Neural progenitor cell (in vitro differentiated cells): ENCODE results near the gene ARNT2. TPM values are rescaled to one million over a fixed set of nuclear protein-coding genes. Genes with fewer than 3 reads are reported as not detected.

Experiments
- DNase-seq: peaks from one replicate; pipeline ENCODE4 v3.0.0-alpha.2; 2016; ENCODE audit warnings: low spot score
- H2AFZ ChIP-seq: fragments of 200-600 bp; sonication (generic); replicated peaks from 2 replicates; pipeline ENCODE4 v1.6.1; 2016; ENCODE audit warnings: antibody characterized with exemption
- H3F3A ChIP-seq: fragments of 200-600 bp; sonication (generic); 2 replicates; pipeline ENCODE4 v1.6.1; 2016; ENCODE audit warnings: antibody characterized with exemption, low read depth
- H3K27ac ChIP-seq: fragments of 200-600 bp; sonication (generic); 2 replicates; pipeline ENCODE4 v1.5.1; 2016; ENCODE audit warnings: mild to moderate bottlenecking
- H3K27me3 ChIP-seq: fragments of 200-600 bp; sonication (generic); 2 replicates; pipeline ENCODE4 v1.6.1; 2016; ENCODE audit warnings: mild to moderate bottlenecking, moderate library complexity
- H3K36me3 ChIP-seq: fragments of 200-600 bp; sonication (generic); 2 replicates; pipeline ENCODE4 v1.5.1; 2016
- H3K4me1 ChIP-seq: fragments of 200-600 bp; sonication (generic); 2 replicates; pipeline ENCODE4 v1.6.1; 2016; ENCODE audit warnings: mixed run types
- H3K4me2 ChIP-seq: fragments of 200-600 bp; sonication (generic); 2 replicates; pipeline ENCODE4 v1.6.1; 2016
- H3K4me3 ChIP-seq: fragments of 200-600 bp; sonication (generic); 2 replicates; pipeline ENCODE4 v1.5.1; 2016
- H3K79me2 ChIP-seq: fragments of 200-600 bp; sonication (generic); 2 replicates; pipeline ENCODE4 v1.6.1; 2016; ENCODE audit warnings: low read depth
- H3K9ac ChIP-seq: fragments of 200-600 bp; sonication (generic); 2 replicates; pipeline ENCODE4 v1.6.1; 2016
- H3K9me3 ChIP-seq: fragments of 200-600 bp; sonication (generic); 2 replicates; pipeline ENCODE4 v1.5.1; 2016; ENCODE audit warnings: low read depth
- H4K20me1 ChIP-seq: fragments of 200-600 bp; sonication (generic); 2 replicates; pipeline ENCODE4 v1.6.1; 2016; ENCODE audit warnings: low read depth
- H3K27ac Mint-ChIP-seq: 3 replicates; pipeline ENCODE4 v1.8.0; 2021; ENCODE audit warnings: mixed read lengths
- H3K27me3 Mint-ChIP-seq: 2 replicates; pipeline ENCODE4 v1.8.0; 2022; ENCODE audit warnings: low read depth, mild to moderate bottlenecking, inconsistent platforms, moderate library complexity, mixed read lengths; ENCODE audit not compliant: insufficient read depth
- H3K36me3 Mint-ChIP-seq: 3 replicates; pipeline ENCODE4 v1.8.0; 2021; ENCODE audit warnings: mixed read lengths
- H3K4me1 Mint-ChIP-seq: 3 replicates; pipeline ENCODE4 v1.8.0; 2021; ENCODE audit warnings: mixed read lengths
- H3K4me3 Mint-ChIP-seq: 3 replicates; pipeline ENCODE4 v1.8.0; 2021; ENCODE audit warnings: mild to moderate bottlenecking, moderate library complexity, mixed read lengths
- H3K9me3 Mint-ChIP-seq: 3 replicates; pipeline ENCODE4 v1.8.0; 2020; ENCODE audit warnings: mixed read lengths
- EZH2 ChIP-seq: fragments of 200-600 bp; sonication (generic); IDR thresholded peaks from 2 replicates; pipeline ENCODE4 v1.6.1; 2017; ENCODE audit warnings: antibody characterized with exemption, mild to moderate bottlenecking, moderate library complexity
- EZH2phosphoT487 ChIP-seq: fragments of 200-600 bp; sonication (generic); IDR thresholded peaks from 2 replicates; pipeline ENCODE4 v1.6.1; 2017; ENCODE audit warnings: antibody characterized with exemption
- total RNA-seq: library from RNA; depleted of rRNA; stranded (reverse); fragments of >200 nt; gene quantifications from 2 replicates; pipeline ENCODE4 v1.2.3, GENCODE V29; 2015; ENCODE audit warnings: low replicate concordance
- TF ChIP-seq, protein P1 (sequence below): fragments of 200-600 bp; sonication (generic); IDR thresholded peaks from 2 replicates; pipeline ENCODE4 v1.5.1; 2017; ENCODE audit warnings: antibody characterized with exemption, mild to moderate bottlenecking

ARNT2 gene
- total RNA-seq, 1 donor from 2014 or later = 15.7 TPM

DNA sequence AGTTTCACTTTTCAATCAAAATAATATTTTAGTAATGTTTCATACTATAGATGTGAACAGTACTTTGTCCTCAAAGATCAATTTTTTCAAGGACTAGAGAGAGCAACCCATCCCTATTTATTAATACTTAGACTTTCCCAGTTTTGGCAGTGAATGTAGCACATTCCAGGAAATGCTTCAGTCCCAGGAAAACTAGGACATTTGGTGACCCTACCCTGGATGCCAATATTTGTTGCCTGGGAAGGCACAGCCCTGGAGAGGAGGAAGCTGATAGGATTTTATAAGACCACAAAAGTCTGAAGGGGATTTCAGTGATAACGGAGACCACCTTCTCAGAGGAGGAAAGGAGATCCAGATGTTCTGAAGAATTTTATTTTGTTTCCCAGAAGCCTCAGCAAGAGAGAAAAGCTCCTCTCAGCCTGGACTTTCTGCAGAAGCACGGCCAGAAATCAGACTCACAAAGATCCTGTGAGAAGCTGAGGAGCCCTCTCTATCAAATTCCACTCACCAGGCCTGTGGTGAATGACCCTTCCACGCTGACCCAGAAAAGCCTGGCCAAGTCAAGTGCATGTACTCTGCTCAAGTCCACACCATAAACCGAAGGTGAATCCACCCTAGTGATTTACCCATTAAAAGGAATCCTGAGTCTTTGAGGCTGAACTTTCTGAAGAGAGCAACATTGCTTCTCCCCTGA is 203.3 kb downstream of the ARNT2 start:
- no peaks in the 10 kb centered on the region for H4K20me1 ChIP-seq
- no peak overlapping the region for H3K27ac ChIP-seq
- H3K27ac Mint-ChIP-seq = no peak overlapping the region
- no peaks in the 10 kb centered on the region for H3K9me3 Mint-ChIP-seq
- no peak for DNase-seq
- H3K4me2 ChIP-seq = no peak overlapping the region
- H2AFZ ChIP-seq = no peak overlapping the region
- H3K9ac ChIP-seq = no peak overlapping the region
- no peak overlapping the region for H3K4me3 Mint-ChIP-seq
- H3K9me3 ChIP-seq = no peaks in the 10 kb centered on the region
- no peaks in the 10 kb centered on the region for H3F3A ChIP-seq
- no peaks in the 10 kb centered on the region for H3K4me1 ChIP-seq
- peaks cover 11% of the 10 kb centered on the region for H3K4me1 Mint-ChIP-seq
- H3K36me3 Mint-ChIP-seq = no peaks in the 10 kb centered on the region
- H3K27me3 ChIP-seq = no peaks in the 10 kb centered on the region
- no peaks in the 10 kb centered on the region for H3K79me2 ChIP-seq
- H3K4me3 ChIP-seq = no peak overlapping the region
- H3K27me3 Mint-ChIP-seq = peaks cover 4% of the 10 kb centered on the region
- no peaks in the 10 kb centered on the region for H3K36me3 ChIP-seq
- TF ChIP-seq EZH2phosphoT487 (no peak), EZH2 (no peak)
- TF ChIP-seq, protein P1, sequence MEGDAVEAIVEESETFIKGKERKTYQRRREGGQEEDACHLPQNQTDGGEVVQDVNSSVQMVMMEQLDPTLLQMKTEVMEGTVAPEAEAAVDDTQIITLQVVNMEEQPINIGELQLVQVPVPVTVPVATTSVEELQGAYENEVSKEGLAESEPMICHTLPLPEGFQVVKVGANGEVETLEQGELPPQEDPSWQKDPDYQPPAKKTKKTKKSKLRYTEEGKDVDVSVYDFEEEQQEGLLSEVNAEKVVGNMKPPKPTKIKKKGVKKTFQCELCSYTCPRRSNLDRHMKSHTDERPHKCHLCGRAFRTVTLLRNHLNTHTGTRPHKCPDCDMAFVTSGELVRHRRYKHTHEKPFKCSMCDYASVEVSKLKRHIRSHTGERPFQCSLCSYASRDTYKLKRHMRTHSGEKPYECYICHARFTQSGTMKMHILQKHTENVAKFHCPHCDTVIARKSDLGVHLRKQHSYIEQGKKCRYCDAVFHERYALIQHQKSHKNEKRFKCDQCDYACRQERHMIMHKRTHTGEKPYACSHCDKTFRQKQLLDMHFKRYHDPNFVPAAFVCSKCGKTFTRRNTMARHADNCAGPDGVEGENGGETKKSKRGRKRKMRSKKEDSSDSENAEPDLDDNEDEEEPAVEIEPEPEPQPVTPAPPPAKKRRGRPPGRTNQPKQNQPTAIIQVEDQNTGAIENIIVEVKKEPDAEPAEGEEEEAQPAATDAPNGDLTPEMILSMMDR = no peak

DNA sequence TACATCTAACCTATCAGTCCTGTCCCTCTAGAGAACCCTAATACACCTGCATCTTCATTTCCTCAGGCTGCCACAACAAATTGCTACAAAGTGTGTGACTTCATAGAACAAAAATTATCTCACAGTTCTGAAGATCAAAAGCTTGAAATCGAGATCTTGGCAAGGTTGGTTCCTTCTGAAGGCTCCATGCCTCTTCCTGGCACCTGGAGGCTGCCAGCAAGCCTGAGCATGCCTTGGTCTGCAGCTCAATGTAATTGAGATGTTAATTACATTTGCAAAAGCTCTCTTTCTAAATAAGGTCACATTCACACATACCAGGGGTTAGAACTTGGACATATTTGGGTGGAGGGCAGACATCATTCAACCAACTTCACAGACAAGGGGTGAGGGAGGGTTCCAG is 204.5 kb downstream of the ARNT2 start:
- Histone ChIP-seq H3K4me2 (no peak overlapping the region), H3K27me3 (no peaks in the 10 kb centered on the region), H3K9me3 (no peaks in the 10 kb centered on the region), H3K36me3 (no peaks in the 10 kb centered on the region), H3K4me1 (no peaks in the 10 kb centered on the region), H3F3A (no peaks in the 10 kb centered on the region), H3K27ac (no peak overlapping the region), H3K79me2 (no peaks in the 10 kb centered on the region), H4K20me1 (no peaks in the 10 kb centered on the region), H2AFZ (no peak overlapping the region), H3K9ac (no peak overlapping the region), H3K4me3 (no peak overlapping the region)
- Mint-ChIP-seq H3K9me3 (no peaks in the 10 kb centered on the region), H3K27me3 (peaks cover 4% of the 10 kb centered on the region), H3K36me3 (no peaks in the 10 kb centered on the region), H3K4me3 (no peak overlapping the region), H3K4me1 (peaks cover 11% of the 10 kb centered on the region), H3K27ac (no peak overlapping the region)
- DNase-seq = no peak
- no peak for TF ChIP-seq EZH2phosphoT487
- TF ChIP-seq EZH2 = no peak
- TF ChIP-seq, protein P1 = no peak

DNA sequence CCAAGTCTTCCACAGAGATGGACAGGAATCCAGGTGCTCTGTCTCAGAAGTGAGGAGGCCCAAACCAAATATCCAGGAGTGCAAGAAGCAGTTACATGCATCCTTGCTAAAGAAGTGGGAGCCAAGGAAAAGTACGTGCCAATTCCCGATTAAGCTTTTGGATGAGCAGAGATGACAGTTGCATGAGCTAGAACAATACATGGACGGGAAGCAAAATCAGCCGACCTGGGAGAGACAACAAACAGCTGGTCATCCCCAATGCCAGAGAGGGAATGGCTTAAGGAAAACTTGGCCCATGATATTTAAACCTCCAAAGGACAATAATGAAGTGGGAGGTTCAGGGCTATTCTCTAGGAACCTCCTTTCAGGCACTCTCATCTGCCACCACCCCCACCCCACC is 204.9 kb downstream of the ARNT2 start:
- Histone ChIP-seq H3K9ac (no peak overlapping the region), H4K20me1 (no peaks in the 10 kb centered on the region), H3K27ac (no peak overlapping the region), H3K4me2 (no peak overlapping the region), H3K36me3 (no peaks in the 10 kb centered on the region), H3F3A (no peaks in the 10 kb centered on the region), H3K79me2 (no peaks in the 10 kb centered on the region), H3K9me3 (no peaks in the 10 kb centered on the region), H3K27me3 (no peaks in the 10 kb centered on the region), H2AFZ (no peak overlapping the region), H3K4me1 (no peaks in the 10 kb centered on the region), H3K4me3 (no peak overlapping the region)
- peaks cover 2% of the 10 kb centered on the region for H3K27me3 Mint-ChIP-seq
- no peaks in the 10 kb centered on the region for H3K36me3 Mint-ChIP-seq
- TF ChIP-seq, protein P1 = no peak
- TF ChIP-seq EZH2phosphoT487 (no peak), EZH2 (no peak)
- peaks cover 11% of the 10 kb centered on the region for H3K4me1 Mint-ChIP-seq
- DNase-seq = no peak
- H3K9me3 Mint-ChIP-seq = no peaks in the 10 kb centered on the region
- no peak overlapping the region for H3K4me3 Mint-ChIP-seq
- no peak overlapping the region for H3K27ac Mint-ChIP-seq
